NCI-H1930 (cell line): Measurements from ENCODE around the gene PI16.

ENCODE experiments used
- DNase-seq, 2 experiments: peaks; one replicate each; lab custom pipeline; 2025; lab: John Stamatoyannopoulos, UW

PI16 gene

DNA sequence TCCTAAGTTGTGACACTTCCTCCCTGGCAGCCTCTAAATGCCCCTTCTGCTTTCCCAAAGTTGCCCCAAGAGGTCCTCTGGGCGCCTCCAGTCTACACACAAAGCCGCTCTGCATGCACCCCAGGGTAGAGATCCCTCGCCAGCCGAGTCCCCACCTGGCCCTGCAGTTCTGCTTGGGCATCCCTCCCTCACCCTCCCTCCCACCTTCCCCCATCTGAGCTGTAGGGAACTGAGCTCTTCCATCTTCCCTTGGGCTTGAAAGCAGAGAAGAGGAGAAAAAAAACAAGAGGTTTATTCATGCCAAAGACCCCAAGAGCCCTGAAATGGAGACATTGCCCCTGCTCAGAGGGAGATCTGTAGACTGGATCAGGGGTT, 45.2 kb downstream of the PI16 start:
- DNase-seq = no peak

DNA sequence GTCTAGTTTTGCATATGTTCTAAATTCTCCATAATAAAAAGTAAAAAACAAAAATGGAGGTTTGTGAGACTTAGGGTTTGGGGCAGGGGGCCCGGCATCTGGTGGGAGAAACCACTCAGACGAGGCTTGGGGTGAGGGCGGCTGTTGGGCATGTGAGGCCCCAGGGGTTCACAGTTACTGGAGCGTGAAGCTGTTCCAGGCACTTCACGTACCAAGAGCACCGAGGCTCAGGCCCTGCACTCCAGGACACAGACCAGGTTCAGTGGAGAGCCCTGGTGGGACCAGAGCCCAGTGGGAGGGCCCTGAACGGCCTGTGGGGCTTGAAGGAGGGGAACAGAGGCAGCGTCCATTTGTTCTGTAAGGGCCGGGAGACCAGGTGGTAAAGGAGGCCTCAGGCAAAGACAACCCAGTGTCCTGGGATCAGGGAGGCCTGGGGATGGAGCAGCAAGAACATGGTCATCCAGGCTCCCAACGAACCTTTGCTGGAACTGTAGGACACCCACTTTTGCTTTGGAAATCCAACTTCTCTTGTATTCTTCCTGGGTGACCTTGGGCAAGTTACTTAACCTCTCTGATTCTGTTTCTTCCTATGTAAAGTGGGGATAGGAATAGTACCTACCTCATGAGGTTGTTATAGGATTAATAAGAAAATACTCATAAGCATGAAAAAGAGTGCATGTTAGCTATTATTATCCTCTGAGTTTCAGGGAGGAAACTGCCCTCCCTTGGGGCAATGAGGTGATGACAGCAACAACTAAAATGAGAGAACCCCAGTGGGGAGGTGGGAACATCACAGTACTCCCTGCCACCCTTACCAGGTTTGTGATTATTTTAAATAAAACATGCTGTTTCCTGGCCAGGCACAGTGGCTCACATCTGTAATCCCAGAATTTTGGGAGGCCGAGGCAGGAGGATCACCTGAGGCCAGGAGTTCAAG, 49.8 kb downstream of the PI16 start:
- DNase-seq = no peak

DNA sequence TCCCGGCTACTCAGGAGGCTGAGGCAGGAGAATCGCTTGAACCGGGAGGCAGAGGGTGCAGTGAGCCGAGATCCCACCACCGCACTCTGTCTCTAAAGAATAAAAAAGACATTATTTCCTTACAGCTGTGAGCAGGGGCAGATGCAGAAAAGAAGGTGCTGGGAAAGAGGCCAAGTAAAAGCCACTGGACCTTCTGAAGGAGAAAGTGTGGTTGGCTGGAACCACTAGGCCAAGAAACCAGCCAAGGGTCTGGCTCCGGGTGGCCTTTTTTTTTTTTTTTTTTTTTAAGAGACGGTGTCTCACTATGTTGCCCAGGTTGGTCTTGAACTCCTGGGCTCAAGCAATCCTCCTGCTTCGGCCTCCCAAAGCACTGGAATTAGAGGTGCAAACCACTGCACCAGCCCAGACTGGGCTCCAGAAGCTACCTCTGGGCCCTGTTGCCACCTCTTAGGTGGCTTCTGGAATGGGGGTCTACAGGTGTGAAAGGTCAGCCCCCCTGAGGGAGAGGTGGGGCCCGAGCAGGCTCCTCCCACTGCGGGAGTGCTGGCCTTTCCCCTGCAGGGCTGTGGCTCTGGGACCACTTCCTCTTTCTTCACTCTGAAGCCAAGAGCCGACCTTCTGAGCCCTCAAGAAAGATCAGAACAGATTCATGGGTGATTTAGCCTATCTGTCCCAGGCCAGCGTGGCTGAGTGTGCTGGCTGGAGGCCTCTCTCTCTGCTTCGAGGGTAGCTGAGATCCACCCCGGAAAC, 50.7 kb downstream of the PI16 start, which contains the start of gene FGD2:
Gene FGD2, plus strand, starts transcription at position 595 of the 750 bp plus-strand sequence. CDS start 163 bp downstream, outside the sequence.
- DNase-seq = no peak

DNA sequence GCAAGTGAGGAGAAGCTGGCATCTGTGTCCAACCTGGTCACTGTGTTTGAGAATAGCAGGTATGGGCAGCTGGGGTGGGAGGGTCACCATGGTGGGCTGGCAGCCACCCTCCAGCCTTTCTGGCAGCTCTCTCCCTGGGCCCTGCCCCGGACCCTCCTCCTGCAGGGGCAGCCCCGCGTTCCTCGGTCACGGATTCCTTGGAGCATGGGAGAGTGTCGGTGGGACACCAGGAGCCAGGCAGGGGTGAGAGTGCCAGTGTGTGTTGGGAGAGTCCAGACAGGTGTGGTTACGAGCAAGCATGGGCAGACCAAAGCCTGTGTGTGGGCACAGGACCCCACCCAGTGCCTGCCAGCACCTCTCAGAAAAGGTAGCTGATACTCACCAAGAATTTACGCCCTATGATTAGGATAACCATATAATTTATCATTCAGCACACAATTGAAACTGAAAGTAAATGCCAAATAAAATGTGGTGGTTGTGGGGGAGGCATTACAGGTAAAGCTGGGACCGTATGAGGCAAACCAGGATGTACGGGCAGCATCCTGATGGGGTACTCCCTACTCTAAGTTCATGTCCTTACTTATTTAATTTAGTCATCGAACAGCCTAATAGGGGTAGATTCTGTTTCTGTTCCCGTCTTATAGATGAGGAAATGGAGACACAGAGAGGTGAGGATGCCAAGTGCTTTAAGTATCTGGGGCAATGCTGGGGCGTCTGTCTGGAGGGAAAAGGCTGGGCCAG, 51.5 kb downstream of the PI16 start:
- DNase-seq = no peak

DNA sequence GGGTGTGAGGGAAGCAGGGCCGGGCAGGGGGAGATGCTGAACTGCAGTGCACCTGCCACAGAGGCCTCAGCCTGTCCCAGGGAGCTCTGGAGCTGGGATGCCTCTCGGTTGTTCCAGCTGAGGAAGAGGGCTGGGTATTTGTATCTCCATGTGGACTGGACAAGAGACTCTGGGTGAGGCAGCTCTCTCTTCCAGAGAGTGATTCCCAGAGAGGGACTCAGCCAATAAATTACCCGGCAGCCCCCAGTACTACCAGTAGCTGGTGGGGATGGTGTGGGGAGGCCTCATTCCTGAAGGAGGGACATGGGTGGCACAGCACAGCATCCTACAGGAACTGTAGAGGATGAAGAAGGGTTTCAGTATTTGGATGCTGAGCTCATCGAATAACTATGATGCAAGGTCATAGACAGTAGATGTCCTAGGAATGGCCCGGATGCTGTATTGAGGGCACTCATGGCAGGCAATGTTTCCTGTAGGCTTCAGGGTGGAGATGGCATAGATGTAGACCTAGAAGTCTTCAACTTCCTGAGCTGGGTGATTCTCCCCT, 52.3 kb downstream of the PI16 start:
- no peak for DNase-seq

DNA sequence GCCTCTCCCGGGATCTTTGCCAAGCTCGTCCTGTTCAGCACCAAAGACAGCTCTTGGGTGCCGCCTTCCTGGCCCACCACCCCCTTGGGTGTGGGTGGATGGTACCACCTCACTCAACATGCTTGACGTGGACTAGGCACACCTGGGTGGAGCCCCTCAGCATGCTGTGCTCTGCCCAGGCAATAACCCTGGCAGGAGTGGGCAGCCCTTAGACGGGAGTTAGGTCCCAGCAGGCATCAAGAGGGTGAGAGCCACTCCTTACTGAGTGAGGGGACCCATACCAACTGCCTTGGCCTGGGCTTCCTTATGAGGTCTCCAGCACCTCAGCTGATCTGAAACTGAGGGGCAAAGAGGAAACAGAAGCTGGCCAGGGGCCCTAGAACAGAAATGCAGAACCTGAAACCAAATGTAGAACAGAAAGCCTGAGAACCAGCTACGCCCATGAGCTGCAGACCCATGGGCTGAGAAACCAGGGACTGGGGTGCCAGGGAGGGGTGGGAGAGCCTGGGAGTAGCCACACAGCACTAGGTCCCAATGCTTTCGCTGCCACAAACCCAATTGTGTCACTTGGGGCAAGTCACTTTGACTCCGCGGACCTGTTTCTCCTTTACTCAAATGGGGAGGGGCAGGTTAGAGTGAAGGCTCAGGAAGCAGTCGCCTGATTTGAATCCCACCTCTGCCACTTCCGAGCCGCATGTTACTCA, 53.0 kb downstream of the PI16 start:
- DNase-seq = no peak

DNA sequence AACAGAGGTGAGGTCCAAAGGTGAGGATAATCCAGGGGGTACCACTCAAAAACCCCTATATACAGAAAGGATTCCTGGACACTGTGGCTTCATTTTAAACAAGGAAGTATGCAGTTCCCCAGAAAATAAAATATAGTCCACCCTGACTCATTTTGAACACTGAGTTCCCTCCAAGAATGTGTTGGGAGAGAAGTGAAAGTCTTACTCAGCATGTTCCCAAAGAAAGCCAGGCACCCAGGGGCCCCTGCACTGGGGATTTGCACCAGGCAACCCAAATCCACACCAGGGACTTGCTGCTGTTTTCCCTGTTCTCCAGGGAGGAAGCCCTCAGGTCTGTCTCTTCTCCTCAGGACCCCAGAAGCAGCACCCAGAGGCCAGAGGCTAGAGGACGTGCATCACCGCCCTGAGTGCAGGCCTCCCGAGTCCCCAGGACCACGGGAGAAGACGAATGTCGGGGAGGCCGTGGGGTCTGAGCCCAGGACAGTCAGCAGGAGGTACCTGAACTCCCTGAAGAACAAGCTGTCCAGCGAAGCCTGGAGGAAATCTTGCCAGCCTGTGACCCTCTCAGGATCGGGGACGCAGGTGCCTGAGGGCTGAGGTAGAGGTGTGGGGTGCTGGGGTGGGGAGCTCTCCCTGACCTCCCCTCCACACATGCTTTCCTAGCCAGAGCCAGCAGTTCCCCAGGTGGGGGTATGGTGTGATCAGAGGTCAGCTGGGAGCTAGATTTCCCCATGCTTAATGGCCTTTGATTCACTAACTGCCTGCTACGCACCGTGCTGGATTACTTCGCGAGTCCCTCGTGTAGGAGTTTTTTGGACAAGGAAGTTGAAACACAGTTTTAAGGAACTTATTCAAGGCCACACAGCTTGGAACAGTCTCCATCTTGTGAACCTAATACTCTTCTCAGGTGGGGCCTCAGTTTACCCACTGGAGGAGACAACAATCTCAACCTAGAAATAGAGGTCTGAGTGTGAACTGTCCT, 54.2 kb downstream of the PI16 start:
- no peak for DNase-seq

DNA sequence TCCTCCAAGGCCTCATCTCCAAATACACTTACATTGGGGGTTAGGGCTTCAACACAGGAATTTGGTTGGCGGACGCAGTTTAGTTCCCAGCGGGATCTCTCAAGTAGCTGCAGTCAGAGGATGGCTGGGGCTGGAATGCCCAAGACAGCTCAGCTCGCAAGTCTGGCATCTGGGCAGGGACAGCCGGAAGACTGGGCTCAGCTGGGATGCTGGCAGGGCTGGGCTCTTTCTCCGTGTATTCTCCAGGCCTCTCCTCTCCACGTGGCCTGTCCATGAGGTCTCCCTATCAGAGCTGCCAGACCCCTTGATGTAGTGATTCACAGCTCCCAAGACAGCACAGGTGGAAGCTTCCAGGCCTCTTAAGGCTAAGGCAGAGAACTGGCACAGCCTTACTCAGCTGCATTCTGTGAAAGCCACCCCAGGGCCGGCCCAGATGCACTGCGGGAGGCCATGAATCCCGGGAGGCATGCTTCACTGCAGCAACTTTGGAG, 55.9 kb downstream of the PI16 start:
- DNase-seq = no peak

DNA sequence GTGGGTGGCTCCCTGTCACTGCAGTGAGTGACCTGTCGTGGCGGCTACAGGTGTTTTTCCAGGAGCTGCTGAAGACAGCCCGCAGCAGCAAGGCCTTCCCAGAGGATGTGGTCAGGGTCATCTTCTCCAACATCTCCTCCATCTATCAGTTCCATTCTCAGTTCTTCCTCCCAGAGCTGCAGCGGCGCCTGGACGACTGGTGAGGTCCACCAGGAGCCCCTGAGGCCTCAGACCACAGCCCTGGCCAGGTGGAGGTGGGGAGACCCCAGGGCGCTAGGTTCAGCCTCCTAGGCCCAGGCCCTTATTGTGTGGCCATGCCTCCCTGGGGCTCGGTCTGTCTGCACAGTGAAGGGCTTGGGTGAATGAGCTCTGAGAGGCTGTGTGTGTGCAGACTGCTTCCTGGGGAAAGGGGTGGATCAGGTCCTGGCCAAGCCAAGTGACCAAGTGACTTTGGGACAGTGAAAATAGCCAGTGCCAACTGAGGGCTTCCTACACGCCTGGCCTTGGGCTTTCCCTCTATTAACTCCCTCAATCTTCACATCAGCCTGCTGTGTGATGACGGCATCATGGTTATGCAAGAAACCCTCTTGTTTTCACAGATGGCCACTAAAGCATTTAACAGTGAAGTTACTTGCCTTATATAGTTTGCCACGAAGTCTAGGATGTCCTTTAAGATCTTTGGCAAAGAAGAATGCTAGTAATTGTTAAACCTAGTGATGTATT, 57.3 kb downstream of the PI16 start:
- DNase-seq = no peak

DNA sequence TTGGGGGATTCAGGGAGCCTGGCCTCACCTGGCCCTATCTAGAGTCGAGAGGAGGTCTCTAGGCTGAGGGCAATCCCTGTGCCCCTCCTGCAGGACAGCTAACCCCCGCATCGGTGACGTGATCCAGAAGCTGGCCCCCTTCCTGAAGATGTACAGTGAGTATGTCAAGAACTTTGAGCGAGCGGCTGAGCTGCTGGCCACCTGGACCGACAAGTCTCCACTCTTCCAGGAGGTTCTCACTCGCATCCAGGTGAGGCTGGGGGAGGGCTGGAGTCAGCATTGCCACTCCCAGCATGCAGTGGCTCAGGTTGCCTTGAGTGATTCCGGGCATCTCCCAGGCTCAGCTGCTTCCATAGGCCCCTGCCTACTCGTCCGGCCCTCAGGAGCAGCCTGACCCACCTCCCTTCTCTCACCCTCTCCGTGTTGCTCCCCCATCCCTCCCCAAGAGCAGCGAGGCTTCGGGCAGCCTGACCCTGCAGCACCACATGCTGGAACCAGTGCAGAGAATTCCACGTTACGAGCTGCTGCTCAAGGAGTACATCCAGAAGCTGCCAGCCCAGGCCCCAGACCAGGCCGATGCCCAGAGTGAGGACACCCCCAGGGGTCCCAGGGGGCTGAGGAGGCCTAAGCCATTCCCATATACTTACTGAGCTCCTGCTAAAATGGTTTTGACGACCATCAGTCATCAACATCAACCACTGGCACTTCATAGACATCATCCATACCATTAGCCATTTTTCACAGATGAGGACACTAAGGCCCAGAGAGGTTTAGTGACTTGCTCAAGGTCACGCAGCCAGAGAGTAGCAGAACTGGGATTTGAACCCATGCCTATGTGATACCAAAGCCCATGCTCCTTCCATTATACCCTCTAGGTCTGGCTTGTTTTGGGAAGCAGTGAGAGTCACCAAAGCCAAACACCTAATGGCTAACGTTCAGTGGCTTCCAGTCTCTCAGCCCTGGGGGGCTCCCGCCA, 59.3 kb downstream of the PI16 start:
- no peak for DNase-seq
